SK-N-SH treated with all-trans-retinoic acid at 6 μM for 48 hours (cell line): Measurements from ENCODE around the gene CDK18.

Experiments used
- ATAC-seq: fragments of 200-7000 bp; cut with Tn5 transposase; 3 replicates; pipeline ENCODE4 v1.9.1; 2020; ENCODE audit warnings: mild to moderate bottlenecking, moderate library complexity
- ARNTL ChIP-seq: fragments of 450-650 bp; formaldehyde crosslinking; IDR thresholded peaks from 2 replicates; pipeline ENCODE4 v1.5.0; 2020; ENCODE audit warnings: low read depth, mild to moderate bottlenecking, moderate library complexity, borderline replicate concordance
- BACH2 ChIP-seq: fragments of 250-450 bp; sonication (Bioruptor Pico); IDR thresholded peaks from 2 replicates; pipeline ENCODE4 v1.9.0; 2021; ENCODE audit warnings: mild to moderate bottlenecking, borderline replicate concordance
- CREB5 ChIP-seq: fragments of 250-450 bp; sonication (Bioruptor Pico); IDR thresholded peaks from 2 replicates; pipeline ENCODE4 v1.5.1; 2020; ENCODE audit warnings: low read depth, mild to moderate bottlenecking, moderate library complexity
- CSDC2 ChIP-seq: fragments of 250-450 bp; sonication (Bioruptor Pico); IDR thresholded peaks from 2 replicates; pipeline ENCODE4 v1.5.0; 2020; ENCODE audit warnings: mild to moderate bottlenecking, moderate library complexity
- CSRNP3 ChIP-seq: fragments of 250-450 bp; sonication (Bioruptor Pico); IDR thresholded peaks from 2 replicates; pipeline ENCODE4 v1.5.1; 2021; ENCODE audit warnings: mild to moderate bottlenecking, moderate library complexity
- GLIS3 ChIP-seq: fragments of 250-450 bp; sonication (Bioruptor Pico); IDR thresholded peaks from 2 replicates; pipeline ENCODE4 v1.5.0; 2020; ENCODE audit warnings: mild to moderate bottlenecking, moderate library complexity
- ISL1 ChIP-seq: fragments of 250-450 bp; sonication (Bioruptor Pico); IDR thresholded peaks from 2 replicates; pipeline ENCODE4 v2.1.2; 2022; ENCODE audit warnings: mild to moderate bottlenecking, moderate library complexity
- OSR1 ChIP-seq: fragments of 250-450 bp; sonication (Bioruptor Pico); IDR thresholded peaks from 2 replicates; pipeline ENCODE4 v1.8.0; 2022; ENCODE audit warnings: moderate library complexity, mild to moderate bottlenecking, inconsistent platforms
- POU6F1 ChIP-seq: fragments of 250-450 bp; sonication (Bioruptor Pico); IDR thresholded peaks from 2 replicates; pipeline ENCODE4 v1.8.0; 2021; ENCODE audit warnings: low read depth, mild to moderate bottlenecking, moderate library complexity, borderline replicate concordance
- PPARA ChIP-seq: fragments of 250-450 bp; sonication (Bioruptor Pico); IDR thresholded peaks from 2 replicates; pipeline ENCODE4 v1.5.0; 2020; ENCODE audit warnings: mild to moderate bottlenecking, borderline replicate concordance
- RARB ChIP-seq: fragments of 250-450 bp; sonication (Bioruptor Pico); IDR thresholded peaks from 2 replicates; pipeline ENCODE4 v1.8.0; 2021; ENCODE audit warnings: mild to moderate bottlenecking, moderate library complexity
- SNAI2 ChIP-seq: fragments of 250-450 bp; sonication (Bioruptor Pico); IDR thresholded peaks from 2 replicates; pipeline ENCODE4 v1.5.0; 2020; ENCODE audit warnings: mild to moderate bottlenecking, moderate library complexity
- TCF4 ChIP-seq: fragments of 250-450 bp; sonication (Bioruptor Pico); IDR thresholded peaks from 2 replicates; pipeline ENCODE4 v1.8.0; 2021; ENCODE audit warnings: mild to moderate bottlenecking, moderate library complexity, borderline replicate concordance
- TOX ChIP-seq: fragments of 250-450 bp; sonication (Bioruptor Pico); IDR thresholded peaks from 2 replicates; pipeline ENCODE4 v1.8.0; 2021; ENCODE audit warnings: mild to moderate bottlenecking, moderate library complexity, borderline replicate concordance
- TSHZ2 ChIP-seq: fragments of 250-450 bp; sonication (Bioruptor Pico); IDR thresholded peaks from 2 replicates; pipeline ENCODE4 v1.5.0; 2020; ENCODE audit warnings: mild to moderate bottlenecking, moderate library complexity
- ZC3H10 ChIP-seq: fragments of 250-450 bp; sonication (Bioruptor Pico); IDR thresholded peaks from 2 replicates; pipeline ENCODE4 v1.5.1; 2021; ENCODE audit warnings: mild to moderate bottlenecking, moderate library complexity
- ZFP3 ChIP-seq: fragments of 250-450 bp; sonication (Bioruptor Pico); IDR thresholded peaks from 2 replicates; pipeline ENCODE4 v1.5.0; 2020; ENCODE audit warnings: mild to moderate bottlenecking, moderate library complexity
- ZNF70 ChIP-seq: fragments of 450-650 bp; formaldehyde crosslinking; IDR thresholded peaks from 2 replicates; pipeline ENCODE4 v1.5.0; 2020; ENCODE audit warnings: mild to moderate bottlenecking, moderate library complexity
- ZNF8 ChIP-seq: fragments of 450-650 bp; formaldehyde crosslinking; IDR thresholded peaks from 2 replicates; pipeline ENCODE4 v1.5.0; 2020; ENCODE audit warnings: mild to moderate bottlenecking, moderate library complexity

Gene CDK18

GRCh38 chr1:205526431-205526830 lies 22.0 kb downstream of the CDK18 start (continued):
- TF ChIP-seq BACH2 (no peak), TSHZ2 (CRISPR knock-in tag) (no peak), ZC3H10 (CRISPR knock-in tag) (no peak), GLIS3 (CRISPR knock-in tag) (no peak), TCF4 (CRISPR knock-in tag) (no peak), RARB (no peak), OSR1 (CRISPR knock-in tag) (no peak), ZNF70 (CRISPR knock-in tag) (no peak), ZFP3 (CRISPR knock-in tag) (no peak)
- TF ChIP-seq, all 23 proteins: peak for 0

GRCh38 chr1:205527931-205528330 lies 23.5 kb downstream of the CDK18 start:
- ATAC-seq, result no peak
- TF ChIP-seq CSRNP3 (CRISPR knock-in tag), result no peak
- TF ChIP-seq TOX (CRISPR knock-in tag), result no peak
- TF ChIP-seq CSDC2, result no peak
- TF ChIP-seq ZNF8 (CRISPR knock-in tag), result no peak
- TF ChIP-seq POU6F1 (CRISPR knock-in tag), result no peak
- TF ChIP-seq SNAI2 (CRISPR knock-in tag), result no peak
- no peak for TF ChIP-seq RARB

- peak; percentile 26 for ATAC-seq
- TF ChIP-seq CSRNP3 (CRISPR knock-in tag), result no peak
- TF ChIP-seq PPARA (CRISPR knock-in tag), result no peak
- TF ChIP-seq GLIS3 (CRISPR knock-in tag), result no peak
- TF ChIP-seq ZFP3 (CRISPR knock-in tag), result no peak
- TF ChIP-seq ARNTL, result no peak
- no peak for TF ChIP-seq TCF4 (CRISPR knock-in tag)
- TF ChIP-seq BACH2, result no peak
- no peak for TF ChIP-seq OSR1 (CRISPR knock-in tag)
- TF ChIP-seq ZC3H10 (CRISPR knock-in tag), result no peak
- no peak for TF ChIP-seq RARB
Observed at GRCh38 chr1:205528446-205528886, 24.0 kb downstream of the CDK18 start.

- ATAC-seq, result peak; percentile 93
Observed at GRCh38 chr1:205528887-205529825, 24.7 kb downstream of the CDK18 start.

More at GRCh38 chr1:205528887-205529825, 24.7 kb downstream of the CDK18 start:
- TF ChIP-seq OSR1 (CRISPR knock-in tag) (no peak), ZNF8 (CRISPR knock-in tag) (no peak), ZNF70 (CRISPR knock-in tag) (no peak), CSRNP3 (CRISPR knock-in tag) (no peak), ZC3H10 (CRISPR knock-in tag) (no peak), CREB5 (no peak), ISL1 (CRISPR knock-in tag) (no peak), GLIS3 (CRISPR knock-in tag) (no peak)
